WTC11 (cell line): ENCODE results near the gene GLI2.

Experiments
- ATF1 ChIP-seq: sonication (generic); formaldehyde crosslinking; IDR thresholded peaks from 2 replicates; pipeline ENCODE4 v1.8.1; 2023; ENCODE audit warnings: mild to moderate bottlenecking, moderate library complexity, missing genetic modification reagents
- CBFB ChIP-seq: sonication (generic); formaldehyde crosslinking; IDR thresholded peaks from 2 replicates; pipeline ENCODE4 v1.8.1; 2022; ENCODE audit warnings: mild to moderate bottlenecking, low read depth, missing genetic modification reagents
- ETV6 ChIP-seq: sonication (generic); formaldehyde crosslinking; IDR thresholded peaks from 2 replicates; pipeline ENCODE4 v1.8.1; 2022; ENCODE audit warnings: mild to moderate bottlenecking, missing genetic modification reagents
- GABPB1 ChIP-seq: sonication (generic); formaldehyde crosslinking; IDR thresholded peaks from 2 replicates; pipeline ENCODE4 v1.8.1; 2023; ENCODE audit warnings: mild to moderate bottlenecking, missing genetic modification reagents
- SMAD3 ChIP-seq: sonication (generic); formaldehyde crosslinking; IDR thresholded peaks from 2 replicates; pipeline ENCODE4 v1.8.0; 2022; ENCODE audit warnings: missing genetic modification reagents, mild to moderate bottlenecking, borderline replicate concordance
- ZNF232 ChIP-seq: sonication (generic); formaldehyde crosslinking; IDR thresholded peaks from 2 replicates; pipeline ENCODE4 v1.8.0; 2022; ENCODE audit warnings: mild to moderate bottlenecking, missing genetic modification reagents
- TF ChIP-seq, protein P1 (sequence below): fragments of 200-600 bp; IDR thresholded peaks from 2 replicates; pipeline ENCODE4 v1.8.0; 2022; ENCODE audit warnings: antibody characterized with exemption
- TF ChIP-seq, protein P2 (sequence below): sonication (generic); formaldehyde crosslinking; IDR thresholded peaks from 2 replicates; pipeline ENCODE4 v1.8.1; 2023; ENCODE audit warnings: mild to moderate bottlenecking, moderate library complexity, missing genetic modification reagents
- TF ChIP-seq, protein P3 (sequence below): sonication (generic); formaldehyde crosslinking; IDR thresholded peaks from 2 replicates; pipeline ENCODE4 v1.8.0; 2022; ENCODE audit warnings: mild to moderate bottlenecking, missing genetic modification reagents
- TF ChIP-seq, protein P4 (sequence below): sonication (generic); formaldehyde crosslinking; IDR thresholded peaks from 2 replicates; pipeline ENCODE4 v1.8.1; 2022; ENCODE audit warnings: low read depth, missing genetic modification reagents, borderline replicate concordance
- TF ChIP-seq, protein P5 (sequence below): sonication (generic); formaldehyde crosslinking; IDR thresholded peaks from 2 replicates; pipeline ENCODE4 v1.8.0; 2022; ENCODE audit warnings: mild to moderate bottlenecking, missing genetic modification reagents
- TF ChIP-seq, protein P6 (sequence below): sonication (generic); formaldehyde crosslinking; conservative IDR thresholded peaks from 2 replicates; pipeline ENCODE4 v1.8.1; 2022; ENCODE audit warnings: mild to moderate bottlenecking, missing genetic modification reagents
- TF ChIP-seq, protein P7 (sequence below): sonication (generic); formaldehyde crosslinking; IDR thresholded peaks from 2 replicates; pipeline ENCODE4 v1.8.1; 2023; ENCODE audit warnings: mild to moderate bottlenecking, missing genetic modification reagents, moderate library complexity

DNA sequence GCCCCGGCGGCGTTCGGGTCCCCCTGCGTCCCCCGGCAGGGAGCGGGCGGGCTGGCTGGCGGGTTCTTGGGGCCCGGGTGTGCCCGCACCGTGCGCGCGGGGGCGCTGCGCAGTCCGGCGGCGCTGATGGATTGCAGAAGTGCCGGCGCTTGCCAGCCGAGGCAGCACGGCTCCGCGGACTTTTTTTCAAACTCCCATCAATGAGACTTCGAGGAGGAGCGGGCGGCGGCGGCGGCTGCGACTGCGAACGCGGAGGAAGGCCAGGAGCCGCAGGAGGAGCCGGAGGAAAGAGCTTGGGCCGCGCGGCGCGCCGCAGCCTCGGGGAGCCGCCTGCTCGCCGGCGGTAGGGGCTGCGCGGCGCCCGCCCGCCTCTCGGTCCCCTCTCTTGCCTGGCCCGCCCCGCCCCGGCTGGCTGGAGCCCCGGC, at the start of gene GLI2:
- TF ChIP-seq GABPB1 = no peak
- TF ChIP-seq, protein P1, sequence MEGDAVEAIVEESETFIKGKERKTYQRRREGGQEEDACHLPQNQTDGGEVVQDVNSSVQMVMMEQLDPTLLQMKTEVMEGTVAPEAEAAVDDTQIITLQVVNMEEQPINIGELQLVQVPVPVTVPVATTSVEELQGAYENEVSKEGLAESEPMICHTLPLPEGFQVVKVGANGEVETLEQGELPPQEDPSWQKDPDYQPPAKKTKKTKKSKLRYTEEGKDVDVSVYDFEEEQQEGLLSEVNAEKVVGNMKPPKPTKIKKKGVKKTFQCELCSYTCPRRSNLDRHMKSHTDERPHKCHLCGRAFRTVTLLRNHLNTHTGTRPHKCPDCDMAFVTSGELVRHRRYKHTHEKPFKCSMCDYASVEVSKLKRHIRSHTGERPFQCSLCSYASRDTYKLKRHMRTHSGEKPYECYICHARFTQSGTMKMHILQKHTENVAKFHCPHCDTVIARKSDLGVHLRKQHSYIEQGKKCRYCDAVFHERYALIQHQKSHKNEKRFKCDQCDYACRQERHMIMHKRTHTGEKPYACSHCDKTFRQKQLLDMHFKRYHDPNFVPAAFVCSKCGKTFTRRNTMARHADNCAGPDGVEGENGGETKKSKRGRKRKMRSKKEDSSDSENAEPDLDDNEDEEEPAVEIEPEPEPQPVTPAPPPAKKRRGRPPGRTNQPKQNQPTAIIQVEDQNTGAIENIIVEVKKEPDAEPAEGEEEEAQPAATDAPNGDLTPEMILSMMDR = peak; percentile 50; the same call in 1 of the 2 replicates
- TF ChIP-seq, protein P2, sequence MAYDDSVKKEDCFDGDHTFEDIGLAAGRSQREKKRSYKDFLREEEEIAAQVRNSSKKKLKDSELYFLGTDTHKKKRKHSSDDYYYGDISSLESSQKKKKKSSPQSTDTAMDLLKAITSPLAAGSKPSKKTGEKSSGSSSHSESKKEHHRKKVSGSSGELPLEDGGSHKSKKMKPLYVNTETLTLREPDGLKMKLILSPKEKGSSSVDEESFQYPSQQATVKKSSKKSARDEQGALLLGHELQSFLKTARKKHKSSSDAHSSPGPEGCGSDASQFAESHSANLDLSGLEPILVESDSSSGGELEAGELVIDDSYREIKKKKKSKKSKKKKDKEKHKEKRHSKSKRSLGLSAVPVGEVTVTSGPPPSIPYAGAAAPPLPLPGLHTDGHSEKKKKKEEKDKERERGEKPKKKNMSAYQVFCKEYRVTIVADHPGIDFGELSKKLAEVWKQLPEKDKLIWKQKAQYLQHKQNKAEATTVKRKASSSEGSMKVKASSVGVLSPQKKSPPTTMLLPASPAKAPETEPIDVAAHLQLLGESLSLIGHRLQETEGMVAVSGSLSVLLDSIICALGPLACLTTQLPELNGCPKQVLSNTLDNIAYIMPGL (CRISPR knock-in tag) = peak; percentile 96
- no peak for TF ChIP-seq ETV6 (CRISPR knock-in tag)
- TF ChIP-seq, protein P3, sequence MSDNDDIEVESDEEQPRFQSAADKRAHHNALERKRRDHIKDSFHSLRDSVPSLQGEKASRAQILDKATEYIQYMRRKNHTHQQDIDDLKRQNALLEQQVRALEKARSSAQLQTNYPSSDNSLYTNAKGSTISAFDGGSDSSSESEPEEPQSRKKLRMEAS (CRISPR knock-in tag) = no peak
- no peak for TF ChIP-seq ZNF232 (CRISPR knock-in tag)
- TF ChIP-seq, protein P4, sequence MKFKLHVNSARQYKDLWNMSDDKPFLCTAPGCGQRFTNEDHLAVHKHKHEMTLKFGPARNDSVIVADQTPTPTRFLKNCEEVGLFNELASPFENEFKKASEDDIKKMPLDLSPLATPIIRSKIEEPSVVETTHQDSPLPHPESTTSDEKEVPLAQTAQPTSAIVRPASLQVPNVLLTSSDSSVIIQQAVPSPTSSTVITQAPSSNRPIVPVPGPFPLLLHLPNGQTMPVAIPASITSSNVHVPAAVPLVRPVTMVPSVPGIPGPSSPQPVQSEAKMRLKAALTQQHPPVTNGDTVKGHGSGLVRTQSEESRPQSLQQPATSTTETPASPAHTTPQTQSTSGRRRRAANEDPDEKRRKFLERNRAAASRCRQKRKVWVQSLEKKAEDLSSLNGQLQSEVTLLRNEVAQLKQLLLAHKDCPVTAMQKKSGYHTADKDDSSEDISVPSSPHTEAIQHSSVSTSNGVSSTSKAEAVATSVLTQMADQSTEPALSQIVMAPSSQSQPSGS (CRISPR knock-in tag) = no peak
- TF ChIP-seq, protein P5, sequence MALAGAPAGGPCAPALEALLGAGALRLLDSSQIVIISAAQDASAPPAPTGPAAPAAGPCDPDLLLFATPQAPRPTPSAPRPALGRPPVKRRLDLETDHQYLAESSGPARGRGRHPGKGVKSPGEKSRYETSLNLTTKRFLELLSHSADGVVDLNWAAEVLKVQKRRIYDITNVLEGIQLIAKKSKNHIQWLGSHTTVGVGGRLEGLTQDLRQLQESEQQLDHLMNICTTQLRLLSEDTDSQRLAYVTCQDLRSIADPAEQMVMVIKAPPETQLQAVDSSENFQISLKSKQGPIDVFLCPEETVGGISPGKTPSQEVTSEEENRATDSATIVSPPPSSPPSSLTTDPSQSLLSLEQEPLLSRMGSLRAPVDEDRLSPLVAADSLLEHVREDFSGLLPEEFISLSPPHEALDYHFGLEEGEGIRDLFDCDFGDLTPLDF (CRISPR knock-in tag) = no peak
- TF ChIP-seq, protein P6, sequence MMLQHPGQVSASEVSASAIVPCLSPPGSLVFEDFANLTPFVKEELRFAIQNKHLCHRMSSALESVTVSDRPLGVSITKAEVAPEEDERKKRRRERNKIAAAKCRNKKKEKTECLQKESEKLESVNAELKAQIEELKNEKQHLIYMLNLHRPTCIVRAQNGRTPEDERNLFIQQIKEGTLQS = no peak
- TF ChIP-seq, protein P7, sequence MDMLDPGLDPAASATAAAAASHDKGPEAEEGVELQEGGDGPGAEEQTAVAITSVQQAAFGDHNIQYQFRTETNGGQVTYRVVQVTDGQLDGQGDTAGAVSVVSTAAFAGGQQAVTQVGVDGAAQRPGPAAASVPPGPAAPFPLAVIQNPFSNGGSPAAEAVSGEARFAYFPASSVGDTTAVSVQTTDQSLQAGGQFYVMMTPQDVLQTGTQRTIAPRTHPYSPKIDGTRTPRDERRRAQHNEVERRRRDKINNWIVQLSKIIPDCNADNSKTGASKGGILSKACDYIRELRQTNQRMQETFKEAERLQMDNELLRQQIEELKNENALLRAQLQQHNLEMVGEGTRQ (CRISPR knock-in tag) = no peak
- no peak for TF ChIP-seq SMAD3 (CRISPR knock-in tag)
- TF ChIP-seq CBFB (CRISPR knock-in tag) = no peak
- TF ChIP-seq ATF1 (CRISPR knock-in tag) = no peak
